ENCODE results near the gene PCBP4.

- TF ChIP-seq EZH2 (IDR thresholded peaks at IDR 0.05; ENCODE audit: insufficient read depth, poor library complexity, severe bottlenecking) (no peak), EZH2phosphoT487 (IDR thresholded peaks at IDR 0.05; ENCODE audit: insufficient read depth, low read depth) (no peak)
These were observed 4.3 kb downstream of the PCBP4 start for GRCh38 chr3:51962854-51963530.

Data from GM23248 (cell line).